Mononuclear cell (primary cell): ENCODE measurements around the gene CST9. TPM values are rescaled to one million over a fixed set of nuclear protein-coding genes. Genes with fewer than 3 reads are reported as not detected.

Source experiments
- H3K27me3 ChIP-seq: 2 replicates; pipeline ENCODE4 v1.6.0; 2011; ENCODE audit warnings: low read length, control low read depth; ENCODE audit not compliant: insufficient read depth
- H3K4me1 ChIP-seq: 2 replicates; pipeline ENCODE4 v1.5.1; 2011; ENCODE audit warnings: mild to moderate bottlenecking, low read length, control low read depth; ENCODE audit not compliant: insufficient read depth
- H3K4me3 ChIP-seq: 2 replicates; pipeline ENCODE4 v1.5.1; 2011; ENCODE audit warnings: mild to moderate bottlenecking, low read length, moderate library complexity
- H3K9me3 ChIP-seq: 2 replicates; pipeline ENCODE4 v1.5.1; 2011; ENCODE audit warnings: low read depth, mild to moderate bottlenecking, control low read depth, low read length
- total RNA-seq: library from RNA; depleted of rRNA; stranded (reverse); fragments of >200 nt; gene quantifications from one replicate; pipeline ENCODE4 v1.2.3, GENCODE V29; 2012

CST9 gene
- total RNA-seq, 1 donor = not detected

GRCh38 chr20:23568320-23568970, 37.3 kb downstream of the CST9 start, which contains the start of gene CST9L:
Gene CST9L (minus strand): TSS chr20:23568484. CDS start chr20:23568450, 34 bp downstream.
- H3K9me3 ChIP-seq = no peaks in the 10 kb centered on the region
- H3K27me3 ChIP-seq = no peaks in the 10 kb centered on the region
- H3K4me3 ChIP-seq = no peak within 1 kb of the TSS
- no peaks in the 10 kb centered on the region for H3K4me1 ChIP-seq

DNA sequence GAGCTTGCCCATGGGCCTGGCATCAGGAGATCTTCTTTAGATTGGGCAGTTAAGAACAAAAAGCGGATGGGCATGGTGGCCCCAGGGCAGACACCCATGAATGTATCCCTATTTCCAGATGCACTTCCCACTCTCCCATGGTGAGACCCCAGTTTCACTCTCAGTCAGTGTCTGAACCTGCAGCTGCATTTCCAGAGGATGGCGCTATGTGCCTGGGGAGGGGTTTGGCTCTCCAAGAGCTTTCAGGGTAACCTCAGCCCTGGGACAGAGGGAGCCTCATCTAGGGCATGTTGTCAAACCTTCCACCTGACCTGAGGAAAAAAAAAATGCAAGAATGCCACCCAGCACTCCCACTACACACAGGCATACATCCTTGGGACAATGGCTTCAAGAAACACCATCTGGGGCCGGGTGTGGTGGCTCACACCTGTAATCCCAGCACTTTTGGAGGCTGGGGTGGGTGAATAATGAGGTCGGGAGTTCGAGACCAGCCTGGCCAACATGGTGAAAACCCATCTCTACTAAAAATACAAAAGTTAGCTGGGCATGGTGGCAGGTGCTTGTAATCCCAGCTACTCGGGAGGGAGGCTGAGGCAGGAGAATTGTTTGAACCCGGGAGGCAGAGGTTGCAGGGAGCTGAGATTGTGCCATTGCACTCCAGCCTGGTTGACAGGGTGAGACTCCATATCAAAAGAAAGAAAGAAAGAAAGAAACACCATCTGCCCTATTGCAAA, 39.4 kb downstream of the CST9 start:
- Histone ChIP-seq H3K4me1 (no peaks in the 10 kb centered on the region), H3K9me3 (peaks cover 11% of the 10 kb centered on the region), H3K27me3 (no peaks in the 10 kb centered on the region), H3K4me3 (no peak overlapping the region)

DNA sequence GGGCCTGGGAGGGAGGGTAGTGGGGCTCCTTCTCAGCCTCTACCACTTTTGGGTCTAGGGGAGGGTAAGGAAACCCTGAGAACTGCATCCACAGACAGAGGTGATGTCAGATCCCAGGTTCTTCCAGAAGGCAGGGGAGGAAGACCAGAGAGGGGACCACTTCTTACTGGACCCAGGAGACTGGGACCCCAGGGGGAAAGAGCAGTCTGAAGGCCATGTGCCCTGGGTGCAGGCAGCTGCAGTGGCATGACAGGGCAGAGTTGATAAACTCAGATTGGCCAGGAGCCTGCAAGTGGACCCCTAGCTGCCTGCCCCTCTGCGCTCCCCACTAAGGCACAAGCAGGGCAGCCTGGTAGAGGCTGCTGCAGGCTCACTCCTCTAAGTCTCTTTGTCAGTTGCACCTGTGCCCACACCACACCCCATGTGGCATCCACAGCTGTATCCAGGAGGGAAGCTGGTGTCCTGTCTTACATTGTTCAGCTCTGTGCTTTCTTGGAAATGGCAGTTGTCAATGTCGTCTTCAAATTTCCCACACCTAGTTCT, 40.1 kb downstream of the CST9 start:
- Histone ChIP-seq H3K4me1 (no peaks in the 10 kb centered on the region), H3K4me3 (no peak overlapping the region), H3K27me3 (no peaks in the 10 kb centered on the region), H3K9me3 (peaks cover 13% of the 10 kb centered on the region)

GRCh38 chr20:23564927-23565326, 40.8 kb downstream of the CST9 start:
- H3K27me3 ChIP-seq = no peaks in the 10 kb centered on the region
- peaks cover 13% of the 10 kb centered on the region for H3K9me3 ChIP-seq
- no peak overlapping the region for H3K4me3 ChIP-seq
- H3K4me1 ChIP-seq = no peaks in the 10 kb centered on the region

GRCh38 chr20:23562721-23563342, 42.9 kb downstream of the CST9 start:
- Histone ChIP-seq H3K4me3 (no peak overlapping the region), H3K9me3 (peaks cover 13% of the 10 kb centered on the region), H3K4me1 (no peaks in the 10 kb centered on the region), H3K27me3 (no peaks in the 10 kb centered on the region)

DNA sequence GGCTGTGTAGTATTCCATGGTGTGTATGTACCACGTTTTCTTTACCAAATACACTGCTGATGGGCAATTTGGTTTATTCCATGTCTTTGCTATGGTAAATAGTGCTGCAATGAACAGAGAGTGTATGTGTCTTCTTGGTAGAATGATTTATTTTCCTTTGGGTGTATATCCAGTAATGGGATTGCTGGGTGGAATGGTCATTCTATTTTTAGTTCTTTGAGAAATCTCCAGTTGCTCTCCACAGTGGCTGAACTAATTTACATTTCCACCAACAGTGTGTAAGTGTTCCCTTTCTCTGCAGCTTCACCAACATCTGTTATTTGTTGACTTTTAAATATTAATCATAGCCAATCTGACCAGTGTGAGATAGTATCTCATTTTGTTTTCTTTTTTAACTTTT, 51.3 kb downstream of the CST9 start:
- no peaks in the 10 kb centered on the region for H3K27me3 ChIP-seq
- no peaks in the 10 kb centered on the region for H3K9me3 ChIP-seq
- no peaks in the 10 kb centered on the region for H3K4me1 ChIP-seq
- H3K4me3 ChIP-seq = no peak overlapping the region

Other genes starting within 250 kb of the CST9 start
- gene GZF1, start 243.7 kb downstream of the CST9 start, total RNA-seq = 61.0 TPM
- 11.8 TPM for gene NAPB, start 184.4 kb downstream of the CST9 start, total RNA-seq
- gene CSTL1, start 166.2 kb downstream of the CST9 start, total RNA-seq = not detected
- not detected for gene CST11, start 153.0 kb downstream of the CST9 start, total RNA-seq
- gene CST8, start 114.8 kb downstream of the CST9 start, total RNA-seq = not detected
- not detected for gene CST9L, start 37.4 kb downstream of the CST9 start, total RNA-seq
- gene CST3, start 32.0 kb upstream of the CST9 start, total RNA-seq = 486 TPM
- gene CST4, start 83.1 kb upstream of the CST9 start, total RNA-seq = not detected
- gene CST1, start 145.0 kb upstream of the CST9 start, total RNA-seq = not detected
- gene CST2, start 220.8 kb upstream of the CST9 start, total RNA-seq = not detected